ENCODE results near the gene SPATS2.

SPATS2 gene

DNA sequence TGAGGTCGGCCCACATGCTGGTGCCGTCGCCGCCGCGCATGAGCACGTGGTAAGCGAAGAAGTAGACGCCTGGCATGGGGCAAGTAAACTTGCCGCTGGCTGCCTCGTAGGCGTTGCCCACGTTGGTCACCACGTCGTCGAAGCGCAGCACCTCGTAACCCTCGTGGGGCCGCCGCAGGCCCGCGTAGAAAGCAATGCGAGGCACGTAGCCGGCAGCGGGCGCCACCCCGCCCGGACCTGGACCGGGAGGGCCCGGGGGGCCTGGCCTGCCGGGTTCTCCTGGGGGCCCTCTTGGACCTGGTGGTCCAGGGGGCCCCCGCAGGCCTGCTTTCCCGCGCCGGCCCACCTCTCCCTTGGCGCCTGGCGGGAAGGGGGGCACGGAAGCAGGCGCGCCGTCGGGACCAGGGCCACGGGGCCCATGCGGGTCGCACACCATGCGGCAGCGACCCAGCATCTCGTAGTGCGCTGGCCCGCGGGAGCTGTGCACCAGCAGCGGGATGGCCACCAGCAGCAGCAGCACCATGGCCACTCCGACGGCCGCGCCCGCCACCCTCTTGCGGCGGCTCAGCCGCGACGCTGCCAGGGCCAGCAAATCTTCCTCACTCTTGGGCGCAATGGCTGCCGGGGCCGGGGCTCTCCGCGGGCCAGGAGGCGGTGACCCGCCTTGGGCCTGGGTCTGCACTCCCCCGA is 31.2 kb upstream of the SPATS2 start:
- DNase-seq (ENCODE audit: low read depth), result no peak

GRCh38 chr12:49336645-49337584 is 30.3 kb upstream of the SPATS2 start, which contains the start of gene C1QL4:
TSS of gene C1QL4 (minus strand) at chr12:49337188. CDS start at chr12:49336477, 711 bp downstream.
- DNase-seq (ENCODE audit: low read depth), result peak; percentile 70

DNA sequence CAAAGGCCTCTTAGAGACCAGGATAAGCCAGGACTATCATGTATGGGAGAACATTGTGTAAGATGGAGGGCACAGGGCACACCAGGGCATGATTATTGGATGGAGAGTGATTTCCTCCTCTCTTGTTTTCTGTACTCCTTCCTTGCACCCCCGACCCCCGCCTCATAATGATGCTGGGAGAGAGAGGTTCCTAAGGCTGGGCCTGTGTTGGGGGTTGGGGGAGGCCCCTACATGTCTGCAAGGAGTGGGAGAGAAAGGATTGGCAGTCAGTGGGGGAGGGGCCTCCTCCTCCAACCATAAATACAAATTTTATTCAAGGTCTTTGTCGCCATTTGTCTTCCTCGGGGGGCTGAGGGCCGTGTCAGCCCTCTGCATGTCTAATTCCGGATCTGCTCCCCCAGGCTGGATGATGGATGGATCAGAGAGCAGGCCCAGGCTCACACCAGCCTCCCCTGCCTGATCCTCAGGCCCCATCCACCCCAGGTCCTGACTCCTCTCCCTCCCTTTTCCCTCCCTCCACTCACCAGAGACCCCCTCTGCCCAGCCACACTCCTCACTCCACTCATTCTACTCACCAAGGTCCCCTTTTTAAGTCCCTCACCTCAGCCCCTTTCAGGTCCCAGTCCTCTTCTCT is 28.3 kb upstream of the SPATS2 start:
- no peak for DNase-seq (ENCODE audit: low read depth)

DNA sequence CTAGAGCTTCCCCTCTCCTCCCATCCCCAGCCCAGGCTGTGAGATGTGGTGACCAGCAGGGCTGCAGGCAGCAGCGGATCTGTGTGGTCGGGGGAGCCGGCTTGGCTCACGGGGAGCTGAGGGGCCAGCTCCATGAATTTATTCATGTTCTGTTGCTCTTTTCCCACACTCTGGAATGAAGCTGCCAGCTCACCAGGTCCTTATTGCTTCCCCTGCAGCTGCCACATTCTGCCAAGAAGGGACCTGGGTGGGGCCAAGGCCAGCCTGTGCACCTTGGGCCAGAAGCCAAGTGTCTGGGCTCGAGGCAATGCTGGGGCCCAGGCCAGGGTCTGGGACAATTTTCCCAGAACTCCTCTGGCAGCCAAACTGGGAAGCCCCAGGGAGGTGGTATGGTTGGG is 27.8 kb upstream of the SPATS2 start:
- DNase-seq (ENCODE audit: low read depth), result no peak

DNA sequence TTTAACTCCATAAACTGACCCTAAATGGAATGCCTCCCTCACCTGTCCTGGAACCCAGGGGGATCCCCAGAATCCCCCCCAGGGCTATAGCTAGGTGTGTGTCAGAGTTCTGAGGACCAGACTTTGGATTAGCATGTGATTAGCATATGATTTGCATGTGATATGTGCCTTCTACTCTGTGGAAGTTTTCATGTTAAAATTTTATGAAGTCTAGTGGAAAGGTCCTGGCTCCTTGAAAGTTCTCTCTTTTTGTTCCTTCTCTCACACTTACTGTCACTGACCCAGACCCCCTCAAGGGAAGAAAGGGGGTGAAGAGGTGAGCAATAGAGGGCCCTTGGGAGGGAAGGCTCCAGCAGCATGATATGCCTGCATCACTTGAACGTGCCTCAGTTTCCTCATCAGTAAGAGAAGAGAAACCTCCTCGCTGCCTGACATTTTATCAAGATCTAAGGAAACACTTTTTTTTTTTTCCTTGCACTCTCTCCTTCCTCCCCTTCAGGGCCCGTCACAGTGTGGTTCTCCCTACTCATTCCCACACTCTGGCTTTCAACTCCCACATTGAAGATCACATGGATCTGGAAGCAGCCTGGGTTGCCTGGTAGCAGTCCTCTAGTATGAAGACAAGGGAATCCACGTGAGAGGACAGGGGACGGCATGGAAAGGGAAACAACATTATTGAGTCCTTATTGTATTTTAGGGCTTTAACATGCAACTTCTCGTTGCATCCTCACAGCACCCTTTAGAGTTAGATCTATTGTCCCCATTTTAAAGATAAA is 27.0 kb upstream of the SPATS2 start:
- DNase-seq (ENCODE audit: low read depth), result no peak

DNA sequence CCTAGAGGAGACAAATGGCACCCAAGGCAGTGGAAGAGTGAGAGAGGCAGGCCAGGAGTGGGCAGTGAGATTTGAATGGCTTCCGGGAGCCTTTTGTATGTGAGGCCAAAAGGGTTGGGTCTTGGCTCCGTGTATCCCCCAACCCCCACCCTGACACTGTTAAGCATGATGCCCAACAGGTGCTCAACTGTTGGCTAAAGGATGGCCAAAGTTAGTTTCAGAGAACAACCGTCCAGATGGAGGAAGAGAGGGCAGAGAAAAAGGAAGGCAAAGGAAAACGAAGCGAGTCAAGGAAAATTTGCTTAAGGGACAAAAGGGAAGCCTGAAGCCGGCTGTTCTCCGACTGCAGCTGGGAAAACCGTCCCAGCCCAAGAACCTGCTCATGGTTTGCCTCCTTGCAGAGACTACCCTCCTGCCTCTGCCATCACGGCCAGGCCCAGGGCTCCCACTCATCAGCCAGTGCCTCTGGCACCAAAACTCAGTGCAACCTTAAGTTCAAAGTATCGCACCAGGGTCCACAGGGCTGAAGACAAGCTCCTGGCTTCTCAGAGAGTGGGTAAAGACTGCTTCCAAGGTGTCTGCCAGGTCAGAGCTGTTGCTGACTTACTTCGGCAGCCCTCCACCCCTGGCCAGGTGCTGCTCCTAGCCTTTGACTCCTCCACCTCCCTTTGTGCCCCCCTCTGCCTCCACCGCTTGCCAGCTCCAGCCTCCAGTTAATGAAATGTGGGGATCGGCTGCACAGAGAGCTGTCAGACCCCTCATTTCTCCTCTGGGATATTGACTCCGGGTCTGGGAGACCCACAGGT is 26.1 kb upstream of the SPATS2 start:
- no peak for DNase-seq (ENCODE audit: low read depth)

- no peak for DNase-seq (ENCODE audit: low read depth)
Observed at GRCh38 chr12:49341777-49342065, 25.5 kb upstream of the SPATS2 start.

GRCh38 chr12:49342066-49342913 is 25.0 kb upstream of the SPATS2 start:
- DNase-seq (ENCODE audit: low read depth), result peak; percentile 46

DNA sequence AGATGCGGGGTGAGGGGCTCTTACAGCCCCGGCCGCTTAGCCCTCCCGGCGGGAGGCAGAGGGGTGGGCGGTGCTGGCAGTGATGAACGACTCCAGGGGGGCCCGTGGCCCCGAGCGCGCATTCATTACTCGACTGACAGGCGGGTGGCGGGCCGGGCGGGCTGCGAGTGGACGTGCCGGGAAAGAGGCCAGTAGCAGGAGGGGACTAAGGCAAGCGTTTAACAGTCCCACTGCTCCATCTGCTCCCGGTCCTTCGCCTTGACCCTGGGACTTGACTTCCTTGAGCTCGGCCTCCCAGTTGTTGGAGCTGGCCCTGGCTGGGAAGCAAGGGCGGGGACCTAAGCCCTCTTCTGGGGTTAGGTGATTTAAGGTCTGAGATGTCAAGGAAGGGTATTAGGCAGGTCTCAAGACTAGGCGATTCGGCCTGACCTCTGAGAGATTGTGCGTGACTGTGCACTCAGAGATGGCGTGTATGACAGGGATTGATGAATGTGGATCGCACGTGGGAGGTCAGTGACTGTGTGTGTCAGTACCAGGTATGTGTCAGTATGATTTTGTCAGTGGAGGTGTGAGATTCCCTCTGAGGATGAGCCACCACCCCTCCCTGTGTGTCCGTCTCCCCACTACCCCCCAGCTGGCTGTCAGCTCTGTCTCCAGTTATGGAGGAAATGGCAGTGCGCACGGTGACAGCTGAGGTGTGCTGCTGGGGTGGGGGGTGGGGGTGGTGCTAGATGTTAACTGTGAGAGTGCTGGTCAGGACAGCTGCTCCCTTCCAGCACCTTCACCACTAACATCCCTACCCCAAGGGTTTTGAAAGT is 24.1 kb upstream of the SPATS2 start:
- DNase-seq (ENCODE audit: low read depth), result no peak

- no peak for DNase-seq (ENCODE audit: low read depth)
Observed at GRCh38 chr12:49344486-49345050, 22.7 kb upstream of the SPATS2 start.

GRCh38 chr12:49345051-49345824 is 22.0 kb upstream of the SPATS2 start:
- DNase-seq (ENCODE audit: low read depth), result no peak

- no peak for DNase-seq (ENCODE audit: low read depth)
Observed at GRCh38 chr12:49345825-49346658, 21.2 kb upstream of the SPATS2 start.

- no peak for DNase-seq (ENCODE audit: low read depth)
Observed at GRCh38 chr12:49346659-49347310, 20.5 kb upstream of the SPATS2 start, which contains the start of gene DNAJC22. TSS of gene DNAJC22 (plus strand) at chr12:49346888. CDS start at chr12:49348873, 1,985 bp downstream.

GRCh38 chr12:49347311-49348193 is 19.7 kb upstream of the SPATS2 start:
- DNase-seq (ENCODE audit: low read depth), result peak; percentile 66

DNA sequence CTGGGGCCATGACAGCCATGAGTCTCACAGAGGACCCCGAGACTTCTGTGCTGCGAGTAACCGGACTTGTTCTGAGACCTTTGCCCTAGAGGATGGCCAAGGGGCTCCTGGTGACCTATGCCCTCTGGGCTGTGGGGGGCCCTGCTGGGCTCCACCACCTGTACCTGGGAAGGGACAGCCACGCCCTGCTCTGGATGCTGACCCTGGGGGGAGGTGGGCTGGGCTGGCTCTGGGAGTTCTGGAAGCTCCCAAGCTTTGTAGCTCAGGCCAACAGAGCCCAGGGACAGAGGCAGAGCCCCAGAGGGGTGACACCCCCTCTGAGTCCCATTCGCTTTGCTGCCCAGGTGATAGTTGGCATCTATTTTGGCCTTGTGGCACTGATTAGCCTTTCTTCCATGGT is 18.5 kb upstream of the SPATS2 start:
- DNase-seq (ENCODE audit: low read depth), result no peak

- no peak for DNase-seq (ENCODE audit: low read depth)
Observed at GRCh38 chr12:49349266-49349665, 18.0 kb upstream of the SPATS2 start.

Measured in stimulated activated CD8-positive, alpha-beta memory T cell treated with anti-CD3 and anti-CD28 coated beads, Interleukin-12 subunit alpha, Interleukin-12 subunit beta, amount 100 ng/mL, for 4 hours (primary cell).